Lower lobe of right lung (tissue), 2 donors: ENCODE data around the gene LY86. TPM values are rescaled to one million over a fixed set of nuclear protein-coding genes. Genes with fewer than 3 reads are reported as not detected.

Experiments used
- ATAC-seq, 2 donors: fragments of 200-7000 bp; cut with Tn5 transposase; one replicate each; pipeline ENCODE4 v1.9.1; 2020 to 2022; ENCODE audit warnings: mild to moderate bottlenecking in 2 of 2, moderate library complexity in 2 of 2
- DNase-seq: peaks from one replicate; pipeline ENCODE4 v3.0.0-alpha.2; 2020
- H3K27ac ChIP-seq: fragments of 200-600 bp; one replicate; pipeline ENCODE4 v1.8.0; 2022
- H3K27me3 ChIP-seq: fragments of 200-600 bp; one replicate; pipeline ENCODE4 v1.8.0; 2022; ENCODE audit warnings: low read depth
- H3K36me3 ChIP-seq: fragments of 200-600 bp; one replicate; pipeline ENCODE4 v1.8.0; 2022; ENCODE audit warnings: mild to moderate bottlenecking
- H3K4me1 ChIP-seq: fragments of 200-600 bp; one replicate; pipeline ENCODE4 v1.8.0; 2022
- H3K4me3 ChIP-seq: fragments of 200-600 bp; one replicate; pipeline ENCODE4 v1.8.0; 2022; ENCODE audit warnings: mild to moderate bottlenecking
- H3K9me3 ChIP-seq: fragments of 200-600 bp; one replicate; pipeline ENCODE4 v1.8.0; 2022
- CTCF ChIP-seq: fragments of 200-600 bp; IDR thresholded peaks from one replicate; pipeline ENCODE4 v1.8.0; 2022; ENCODE audit warnings: antibody characterized with exemption, mild to moderate bottlenecking
- intact Hi-C: fragments of 100-400 bp; cut with DNase I; formaldehyde crosslinking; loops from one replicate; pipeline ENCODE4 v1.11.0; 2022
- total RNA-seq: library from RNA; stranded (reverse); fragmentation: NEBNext Ultra II Directional; extraction: Animal tissue kit (Norgen Biotek cat#: 25700); gene quantifications from one replicate; pipeline ENCODE4 v1.2.1, GENCODE V29; 2021
- donor health status: DM: no; HTN: yes; CAD: no; lungs with severe emphysema.

LY86 gene
- total RNA-seq, 1 donor from 2014 or later, result 20.2 TPM

DNA sequence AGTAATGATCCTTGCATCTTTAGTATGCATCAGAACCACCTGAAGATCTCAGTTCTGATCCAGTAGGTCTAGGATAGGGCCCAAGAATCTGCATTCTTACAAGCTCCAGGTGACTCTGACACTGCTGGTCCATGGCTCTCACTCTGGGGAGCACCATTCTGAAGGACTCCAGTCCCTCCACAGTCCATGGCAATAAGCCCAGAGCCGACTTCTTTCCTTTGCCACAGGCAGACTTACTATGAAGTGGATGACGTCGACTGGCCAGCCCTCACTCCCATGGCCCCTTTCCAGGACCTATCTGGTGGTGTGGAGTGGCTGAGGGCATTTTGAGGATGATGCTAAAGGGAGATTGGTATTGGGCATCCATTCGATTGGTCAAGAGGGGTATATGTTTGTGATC is 21.8 kb upstream of the LY86 start:
- ATAC-seq, result no peak

GRCh38 chr6:6569096-6569810 is 19.3 kb upstream of the LY86 start:
- no peak for TF ChIP-seq CTCF
- intact Hi-C loops, result no loop called here

More for the DNA sequence above, 21.8 kb upstream of the LY86 start:
- Histone ChIP-seq H3K4me1 (no peaks in the 10 kb centered on the region), H3K9me3 (no peaks in the 10 kb centered on the region), H3K4me3 (no peak overlapping the region), H3K27me3 (no peaks in the 10 kb centered on the region), H3K36me3 (no peaks in the 10 kb centered on the region), H3K27ac (no peak overlapping the region)
- no peak for DNase-seq
- TF ChIP-seq CTCF, result no peak
- intact Hi-C loops, result no loop called here

GRCh38 chr6:6569811-6570164 is 18.7 kb upstream of the LY86 start:
- intact Hi-C loops, result no loop called here
- H3K4me3 ChIP-seq, result no peak overlapping the region
- no peaks in the 10 kb centered on the region for H3K27me3 ChIP-seq
- peaks cover 4% of the 10 kb centered on the region for H3K9me3 ChIP-seq
- no peak for TF ChIP-seq CTCF
- ATAC-seq, result no peak
- H3K27ac ChIP-seq, result no peak overlapping the region
- no peaks in the 10 kb centered on the region for H3K36me3 ChIP-seq
- no peak for DNase-seq
- H3K4me1 ChIP-seq, result no peaks in the 10 kb centered on the region

More at GRCh38 chr6:6569096-6569810, 19.3 kb upstream of the LY86 start:
- Histone ChIP-seq H3K9me3 (peaks cover 4% of the 10 kb centered on the region), H3K27ac (no peak overlapping the region), H3K4me3 (no peak overlapping the region), H3K27me3 (no peaks in the 10 kb centered on the region), H3K36me3 (no peaks in the 10 kb centered on the region), H3K4me1 (no peaks in the 10 kb centered on the region)
- no peak for DNase-seq
- no peak for ATAC-seq

DNA sequence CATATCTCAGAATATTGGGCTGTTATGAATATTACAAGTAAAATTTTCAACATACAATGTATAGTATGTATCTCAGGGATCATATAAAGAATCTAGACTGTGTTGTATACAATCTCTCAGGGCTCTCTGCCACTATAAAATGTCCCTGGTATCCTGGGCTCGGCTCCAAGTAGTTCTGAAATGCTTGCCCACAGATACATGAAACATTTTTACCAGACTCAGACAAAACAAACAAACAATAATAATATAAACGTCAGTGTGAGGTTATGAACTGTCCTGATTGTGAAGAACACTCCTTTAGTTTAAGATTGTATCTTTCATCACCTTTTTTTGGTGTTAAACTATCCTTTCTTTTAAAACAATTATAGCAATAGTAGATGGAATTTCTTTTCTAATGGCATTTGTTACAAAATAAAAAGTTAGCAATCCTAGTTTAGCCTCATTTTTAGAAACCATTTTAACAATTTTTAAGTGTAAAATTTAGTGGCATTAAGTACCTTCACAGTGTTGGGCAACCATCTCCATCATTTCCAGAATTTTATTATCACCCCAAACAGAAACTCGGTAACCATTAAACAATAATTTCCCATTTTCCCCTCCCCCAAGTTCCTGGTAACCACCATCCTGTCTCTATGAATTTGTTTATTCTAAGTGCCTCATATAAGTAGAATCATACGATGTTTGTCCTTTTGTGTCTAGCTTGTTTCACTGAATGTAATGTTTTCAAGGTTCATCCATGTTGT is 17.4 kb upstream of the LY86 start:
- no peaks in the 10 kb centered on the region for H3K27me3 ChIP-seq
- DNase-seq, result no peak
- no peaks in the 10 kb centered on the region for H3K4me1 ChIP-seq
- H3K27ac ChIP-seq, result no peak overlapping the region
- no peak overlapping the region for H3K4me3 ChIP-seq
- H3K36me3 ChIP-seq, result no peaks in the 10 kb centered on the region
- TF ChIP-seq CTCF, result no peak
- ATAC-seq, result no peak
- intact Hi-C loops, result no loop called here
- H3K9me3 ChIP-seq, result peaks cover 4% of the 10 kb centered on the region

DNA sequence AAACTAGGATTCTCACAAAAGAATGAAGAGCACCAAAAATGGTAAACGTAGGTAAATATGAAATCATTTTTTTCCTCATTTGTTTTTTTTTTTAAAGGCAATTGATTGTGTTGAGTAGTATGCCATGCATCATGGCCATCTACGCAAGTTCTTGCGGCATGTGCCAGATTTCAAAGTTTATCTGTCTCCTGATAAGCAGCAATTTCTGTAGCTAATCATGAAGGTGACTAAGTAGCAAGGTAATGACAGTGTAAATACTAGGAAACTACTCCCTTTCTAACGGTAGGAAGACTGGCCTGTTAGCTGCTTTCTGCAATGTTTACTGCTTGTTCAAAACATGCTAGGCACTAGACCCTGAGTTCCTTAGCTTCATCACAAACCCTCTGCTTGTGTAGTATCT is 13.4 kb upstream of the LY86 start:
- no peak overlapping the region for H3K27ac ChIP-seq
- H3K27me3 ChIP-seq, result no peaks in the 10 kb centered on the region
- ATAC-seq, result no peak
- no peak for DNase-seq
- TF ChIP-seq CTCF, result no peak
- H3K9me3 ChIP-seq, result peaks cover 4% of the 10 kb centered on the region
- intact Hi-C loops, result no loop called here
- no peaks in the 10 kb centered on the region for H3K36me3 ChIP-seq
- H3K4me3 ChIP-seq, result no peak overlapping the region
- no peaks in the 10 kb centered on the region for H3K4me1 ChIP-seq
